Heart left ventricle (tissue), 13 donors: Measurements from ENCODE around the gene SLC9A3.

Experiments
- CTCF ChIP-seq, 12 donors: fragments of 200-600 bp; sonication (generic) in 4 of 12; IDR thresholded peaks; one replicate each; pipeline versions ENCODE4 v1.5.0 to v1.8.0; 2018 to 2022; ENCODE audit warnings: antibody characterized with exemption in 12 of 12, mild to moderate bottlenecking in 5 of 12
- POLR2A ChIP-seq, 2 donors: fragments of 450-650 bp; IDR thresholded peaks; one replicate each; pipeline ENCODE4 v1.6.1; 2017; ENCODE audit warnings: antibody characterized with exemption in 2 of 2, mild to moderate bottlenecking in 2 of 2, moderate library complexity in 2 of 2
- donor health status: ischemic (EF 13 %, LVEDD 7.1; RV severe dilation, severe dysfunction).
- donor health status: DM: no; HTN: yes; CAD: no.
- donor health status: DM: no; HTN: no; CAD: no.
- donor health status: ischemic (EF 25% LVEDD 6.9; RV normal size, moderate dysfunction).
- donor health status: ischemic (EF 25% LVEDD 5.7; RV mildly dilated, moderate dysfunction).
- donor health status: ischemic (EF 35%, LVEDD 5.7; RV mildly dilated, moderate dysfunction).
- donor health status: nonischemic (EF 11% LVEDD 7.7; RV severe dilation, severe dysfunction).
- donor health status: DM: yes; HTN: yes; CAD: no.
- donor health status: PGD.
- donor health status: ischemic (EF 29% LVEDD 5.4; RV normal size, mild dysfunction).
- donor health status: nonischemic (EF 23%, LVEDD 6.1; RV moderate dilation, normal function).

- no peak for TF ChIP-seq CTCF (IDR thresholded peaks at IDR 0.05)
- TF ChIP-seq POLR2A (IDR thresholded peaks at IDR 0.05): no peak
Observed at GRCh38 chr5:570446-570845, 46.2 kb upstream of the SLC9A3 start.
